H9 (cell line): ENCODE data around the gene SLC6A8. TPM values are rescaled to one million over a fixed set of nuclear protein-coding genes. Genes with fewer than 3 reads are reported as not detected.

Experiments
- DNase-seq: peaks from one replicate; pipeline ENCODE4 v3.0.0-alpha.2; 2017
- H2AFZ ChIP-seq: one replicate; pipeline ENCODE4 v1.6.1; 2013; ENCODE audit warnings: mild to moderate bottlenecking, low read length, control low read depth, moderate library complexity
- H2AK5ac ChIP-seq: 2 replicates; pipeline ENCODE4 v1.6.1; 2013; ENCODE audit warnings: low read length, control low read depth, mixed read lengths; ENCODE audit not compliant: insufficient read length
- H2BK120ac ChIP-seq: one replicate; pipeline ENCODE4 v1.6.1; 2013; ENCODE audit warnings: low read depth, mild to moderate bottlenecking, low read length, control low read depth, inconsistent platforms; ENCODE audit not compliant: poor library complexity, severe bottlenecking
- H2BK12ac ChIP-seq: 2 replicates; pipeline ENCODE4 v1.6.1; 2013; ENCODE audit warnings: low read length, control low read depth, mixed read lengths, low read depth; ENCODE audit not compliant: insufficient read length
- H2BK15ac ChIP-seq: 2 replicates; pipeline ENCODE4 v1.6.1; 2013; ENCODE audit warnings: low read depth, low read length, control low read depth
- H2BK20ac ChIP-seq: one replicate; pipeline ENCODE4 v1.6.1; 2013; ENCODE audit warnings: low read depth, mild to moderate bottlenecking, low read length, control low read depth, inconsistent platforms; ENCODE audit not compliant: poor library complexity, severe bottlenecking
- H2BK5ac ChIP-seq: 2 replicates; pipeline ENCODE4 v1.6.1; 2013; ENCODE audit warnings: low read length, control low read depth, mixed read lengths; ENCODE audit not compliant: insufficient read length
- H3K14ac ChIP-seq: 2 replicates; pipeline ENCODE4 v1.6.1; 2013; ENCODE audit warnings: low read length, control low read depth; ENCODE audit not compliant: insufficient read depth
- H3K18ac ChIP-seq: 2 replicates; pipeline ENCODE4 v1.6.1; 2013; ENCODE audit warnings: low read depth, mild to moderate bottlenecking, mixed read lengths, low read length, control low read depth; ENCODE audit not compliant: insufficient read length
- H3K23ac ChIP-seq: 2 replicates; pipeline ENCODE4 v1.6.1; 2013; ENCODE audit warnings: low read length, control low read depth, mixed read lengths, low read depth; ENCODE audit not compliant: insufficient read length
- H3K23me2 ChIP-seq: 2 replicates; pipeline ENCODE4 v1.6.1; 2013; ENCODE audit warnings: low read depth, mild to moderate bottlenecking, mixed read lengths, low read length, control low read depth; ENCODE audit not compliant: insufficient read length, poor library complexity, severe bottlenecking
- H3K27ac ChIP-seq: 2 replicates; pipeline ENCODE4 v1.5.1; 2013; ENCODE audit warnings: low read length, control low read depth, mixed read lengths, low read depth; ENCODE audit not compliant: insufficient read length
- H3K27me3 ChIP-seq: 2 replicates; pipeline ENCODE4 v1.6.1; 2013; ENCODE audit warnings: low read length, control low read depth, inconsistent platforms; ENCODE audit not compliant: insufficient read depth
- H3K4ac ChIP-seq: 2 replicates; pipeline ENCODE4 v1.6.1; 2013; ENCODE audit warnings: low read depth, mild to moderate bottlenecking, control low read depth, inconsistent platforms, low read length, moderate library complexity
- H3K4me1 ChIP-seq: 2 replicates; pipeline ENCODE4 v1.6.1; 2013; ENCODE audit warnings: low read length, control low read depth, inconsistent platforms; ENCODE audit not compliant: insufficient read depth
- H3K4me2 ChIP-seq: 2 replicates; pipeline ENCODE4 v1.6.1; 2013; ENCODE audit warnings: low read length, control low read depth, mixed read lengths; ENCODE audit not compliant: insufficient read length, insufficient read depth
- H3K56ac ChIP-seq: 2 replicates; pipeline ENCODE4 v1.6.1; 2013; ENCODE audit warnings: low read depth, mild to moderate bottlenecking, mixed read lengths, low read length, control low read depth; ENCODE audit not compliant: insufficient read length
- H3K79me1 ChIP-seq: 2 replicates; pipeline ENCODE4 v1.6.1; 2013; ENCODE audit warnings: low read depth, mild to moderate bottlenecking, moderate library complexity, low read length, control low read depth, inconsistent platforms; ENCODE audit not compliant: insufficient read depth, poor library complexity, severe bottlenecking
- H3K79me2 ChIP-seq: 2 replicates; pipeline ENCODE4 v1.6.1; 2013; ENCODE audit warnings: low read length, control low read depth, inconsistent platforms; ENCODE audit not compliant: insufficient read depth
- H3K9ac ChIP-seq: 2 replicates; pipeline ENCODE4 v1.6.1; 2013; ENCODE audit warnings: low read length, control low read depth, mixed read lengths; ENCODE audit not compliant: insufficient read length; ENCODE audit errors: extremely low read depth
- H3K9me3 ChIP-seq: one replicate; pipeline ENCODE4 v1.6.1; 2013; ENCODE audit warnings: low read depth, low read length, inconsistent platforms; ENCODE audit not compliant: control insufficient read depth
- H3T11ph ChIP-seq: one replicate; pipeline ENCODE4 v1.6.1; 2013; ENCODE audit warnings: mild to moderate bottlenecking, low read length, control low read depth, inconsistent platforms
- H4K20me1 ChIP-seq: one replicate; pipeline ENCODE4 v1.6.1; 2013; ENCODE audit not compliant: control insufficient read depth, insufficient read length, insufficient read depth
- H4K5ac ChIP-seq: 2 replicates; pipeline ENCODE4 v1.6.1; 2013; ENCODE audit warnings: low read depth, mild to moderate bottlenecking, mixed read lengths, low read length, control low read depth; ENCODE audit not compliant: insufficient read length
- H4K8ac ChIP-seq: replicated peaks from 2 replicates; pipeline ENCODE4 v1.6.1; 2013; ENCODE audit warnings: low read length, control low read depth, mixed read lengths, low read depth; ENCODE audit not compliant: insufficient read length
- H4K91ac ChIP-seq: 2 replicates; pipeline ENCODE4 v1.6.1; 2013; ENCODE audit warnings: low read depth, mild to moderate bottlenecking, moderate library complexity, mixed read lengths, low read length, control low read depth; ENCODE audit not compliant: insufficient read length
- H3K27ac Mint-ChIP-seq, 3 experiments: 2 replicates in 2 of 3; 3 replicates in 1 of 3; pipeline ENCODE4 v1.8.0; 2020 to 2021; ENCODE audit warnings: mixed read lengths in 3 of 3, mild to moderate bottlenecking in 1 of 3, moderate library complexity in 1 of 3
- H3K27me3 Mint-ChIP-seq: 2 replicates; pipeline ENCODE4 v1.8.0; 2021; ENCODE audit warnings: low read depth, mild to moderate bottlenecking, moderate library complexity, mixed read lengths
- H3K36me3 Mint-ChIP-seq, 3 experiments: 2 replicates in 2 of 3; 3 replicates in 1 of 3; pipeline ENCODE4 v1.8.0; 2020 to 2021; ENCODE audit warnings: low read depth in 3 of 3, mixed read lengths in 3 of 3; ENCODE audit not compliant: insufficient read depth in 1 of 3
- H3K4me1 Mint-ChIP-seq, 2 experiments: 2 replicates each; pipeline ENCODE4 v1.8.0; 2020; ENCODE audit warnings: mixed read lengths in 2 of 2
- H3K4me3 Mint-ChIP-seq, 2 experiments: 2 replicates in 1 of 2; 3 replicates in 1 of 2; pipeline ENCODE4 v1.8.0; 2020 to 2021; ENCODE audit warnings: mild to moderate bottlenecking in 2 of 2, mixed read lengths in 2 of 2, moderate library complexity in 1 of 2
- H3K9me3 Mint-ChIP-seq, 2 experiments: 2 replicates in 1 of 2; 3 replicates in 1 of 2; pipeline ENCODE4 v1.8.0; 2020; ENCODE audit warnings: mild to moderate bottlenecking in 2 of 2, mixed read lengths in 2 of 2, moderate library complexity in 1 of 2
- CTCF ChIP-seq: fragments of 200-600 bp; sonication (generic); conservative IDR thresholded peaks from 3 replicates; pipeline ENCODE4 v1.8.0; 2021; ENCODE audit warnings: antibody characterized with exemption, mild to moderate bottlenecking
- WGBS: extraction: QIAGEN DNeasy Blood & Tissue Kit; methylation state at CpG from one replicate; pipeline ENCODE4 v1.1.7; 2013; ENCODE audit warnings: missing lambda C conversion rate, low lambda C conversion rate, mixed read lengths; ENCODE audit not compliant: insufficient read length; ENCODE audit errors: extremely low coverage; 5-methylcytosine and 5-hydroxymethylcytosine counted together
- total RNA-seq: library from RNA; stranded (reverse); gene quantifications from 2 replicates; pipeline ENCODE4 v1.2.1, GENCODE V29; 2021

The SLC6A8 gene
- total RNA-seq, 1 experiment from 2014 or later: 229 TPM

- peaks cover 74 to 83% of the 10 kb centered on the region in 2 experiments for H3K9me3 Mint-ChIP-seq
- H2AFZ ChIP-seq: no peak overlapping the region
- no peaks in the 10 kb centered on the region for H4K20me1 ChIP-seq
- H3K4me3 Mint-ChIP-seq: no peak overlapping the region
- H3K9ac ChIP-seq: no peak overlapping the region
- no CpG with 5 or more reads among the region's 15 CpGs for WGBS
- no peaks in the 10 kb centered on the region for H3K79me1 ChIP-seq
- no peak overlapping the region for H3K27ac ChIP-seq
- H3K4me1 ChIP-seq: no peaks in the 10 kb centered on the region
- no peak overlapping the region for H4K8ac ChIP-seq
- H3T11ph ChIP-seq: no peak overlapping the region
- H3K23me2 ChIP-seq: no peaks in the 10 kb centered on the region
- H3K23ac ChIP-seq: no peak overlapping the region
- H2AK5ac ChIP-seq: no peak overlapping the region
- H3K4me2 ChIP-seq: no peak overlapping the region
- DNase-seq: no peak
- peaks cover 7 to 32% (median 18%) of the 10 kb centered on the region in 3 experiments for H3K36me3 Mint-ChIP-seq
- H2BK15ac ChIP-seq: no peak overlapping the region
- no peaks in the 10 kb centered on the region for H3K79me2 ChIP-seq
- H3K9me3 ChIP-seq: peaks cover 24% of the 10 kb centered on the region
- no peak overlapping the region for H2BK5ac ChIP-seq
- no peak overlapping the region for H2BK12ac ChIP-seq
- H3K27me3 ChIP-seq: no peaks in the 10 kb centered on the region
- H2BK20ac ChIP-seq: no peak overlapping the region
- H3K14ac ChIP-seq: no peak overlapping the region
- no peak overlapping the region for H3K27ac Mint-ChIP-seq
- H4K5ac ChIP-seq: no peak overlapping the region
- no peak overlapping the region for H4K91ac ChIP-seq
- no peak overlapping the region for H2BK120ac ChIP-seq
- H3K56ac ChIP-seq: no peak overlapping the region
- H3K4me1 Mint-ChIP-seq: peaks cover 7 to 8% of the 10 kb centered on the region in 2 experiments
- TF ChIP-seq CTCF: no peak
- H3K18ac ChIP-seq: no peak overlapping the region
- no peaks in the 10 kb centered on the region for H3K27me3 Mint-ChIP-seq
- no peak overlapping the region for H3K4ac ChIP-seq
These were observed 49.2 kb downstream of the SLC6A8 start for GRCh38 chrX:153736871-153737441.
